HG02571 (cell line): ENCODE data around the gene CDC42BPA.
"Not testable (repeated sequence)": the region's sequence is repeated elsewhere in the genome, so short reads cannot be mapped to it uniquely, and the experiment has no call there.

Experiments
- ATAC-seq: cut with Tn5 transposase; IDR thresholded peaks from one replicate; pipeline ENCODE4 v1.9.1; 2021; ENCODE audit warnings: mild to moderate bottlenecking, moderate library complexity; ENCODE audit not compliant: unreplicated experiment

The CDC42BPA gene

GRCh38 chr1:227336136-227336535 lies 17.8 kb upstream of the CDC42BPA start:
- ATAC-seq: not testable (repeated sequence)

- no peak for ATAC-seq
Observed at GRCh38 chr1:227335242-227336020, 17.1 kb upstream of the CDC42BPA start.

GRCh38 chr1:227333423-227333822 lies 15.1 kb upstream of the CDC42BPA start:
- ATAC-seq: no peak

DNA sequence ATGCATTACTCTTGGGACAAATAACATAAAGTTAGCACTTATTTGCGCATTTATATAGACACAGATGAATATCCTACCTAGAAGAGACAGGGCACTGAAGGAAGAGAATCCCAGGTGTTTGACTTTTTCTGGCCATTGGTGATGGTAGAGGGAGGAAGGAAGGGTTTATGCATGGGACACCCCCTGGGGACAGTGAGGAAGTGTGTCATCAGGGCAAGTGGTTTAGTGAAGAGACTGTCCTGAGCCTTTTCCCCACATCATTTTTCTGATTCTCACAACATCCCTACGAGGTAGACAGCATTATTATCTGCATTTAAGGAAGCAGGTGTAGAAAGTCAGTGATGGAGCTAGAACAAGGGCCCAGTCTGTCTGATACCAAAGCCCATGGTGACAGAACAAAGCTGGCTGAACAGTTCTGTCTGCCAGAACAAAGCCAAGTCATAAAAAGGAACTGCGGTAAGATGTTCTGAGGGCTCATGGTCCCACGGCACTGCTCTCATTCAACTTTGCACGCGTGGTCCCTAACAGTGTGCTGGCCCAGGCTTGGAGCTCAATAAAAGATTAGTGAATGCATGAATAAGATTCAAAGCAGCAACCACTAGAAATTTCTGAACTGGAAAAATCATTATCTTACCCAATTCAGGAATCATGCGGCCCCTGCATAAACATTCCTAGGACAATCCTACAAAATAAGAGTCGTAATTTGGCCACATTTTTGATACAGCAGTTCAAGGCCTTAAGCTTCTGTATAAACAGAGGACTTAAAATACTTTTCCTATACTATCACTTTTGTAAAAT lies 12.2 kb upstream of the CDC42BPA start:
- no peak for ATAC-seq

- no peak for ATAC-seq
Observed at GRCh38 chr1:227328405-227329019, 10.2 kb upstream of the CDC42BPA start.

DNA sequence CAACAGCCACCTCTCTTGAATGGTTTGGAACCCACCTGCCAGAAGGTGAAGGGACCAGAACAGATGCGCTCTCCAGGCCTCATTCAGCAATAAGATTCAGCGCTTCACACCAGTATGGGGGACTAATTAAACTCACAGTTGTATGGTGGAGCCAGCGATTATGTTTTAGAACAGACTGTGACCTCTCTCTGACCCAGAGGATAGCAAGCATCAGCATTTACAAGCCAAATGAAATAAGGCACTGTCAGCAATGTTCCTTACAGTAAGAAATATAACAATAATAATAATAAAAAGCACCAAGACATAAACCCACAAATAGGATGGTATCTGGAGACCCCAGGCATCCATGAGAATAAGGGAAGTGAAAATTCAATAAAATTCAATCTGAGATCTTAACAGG lies 6.9 kb upstream of the CDC42BPA start:
- ATAC-seq: no peak

GRCh38 chr1:227323967-227324268 lies 5.6 kb upstream of the CDC42BPA start:
- ATAC-seq: no peak

GRCh38 chr1:227323171-227323966 lies 5.1 kb upstream of the CDC42BPA start:
- no peak for ATAC-seq

DNA sequence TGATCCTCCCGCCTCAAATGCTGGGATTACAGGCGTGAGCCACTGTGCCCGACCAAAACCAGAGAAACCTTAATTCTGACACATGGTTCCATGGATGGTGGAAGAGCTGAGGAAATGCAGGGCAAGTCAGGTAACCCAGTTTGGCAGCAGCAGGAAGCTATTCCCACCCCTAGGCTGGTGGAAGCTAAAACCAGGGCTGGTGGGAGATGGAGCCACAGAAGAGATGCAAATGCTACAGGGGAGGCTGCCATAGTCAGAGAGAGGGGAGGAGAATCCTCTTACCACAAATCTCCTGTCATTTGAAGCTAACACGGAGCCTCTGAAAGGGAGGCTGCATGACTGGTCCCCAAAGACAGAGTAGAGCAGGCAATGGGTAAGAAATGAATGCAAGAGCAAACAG lies 4.1 kb upstream of the CDC42BPA start:
- no peak for ATAC-seq

- ATAC-seq: no peak
Observed at GRCh38 chr1:227321035-227321434, 2.7 kb upstream of the CDC42BPA start.

- ATAC-seq: no peak
Observed at GRCh38 chr1:227320476-227320875, 2.2 kb upstream of the CDC42BPA start.

- ATAC-seq: no peak
Observed at GRCh38 chr1:227318853-227319607, 738 bp upstream of the CDC42BPA start.

- ATAC-seq: peak; percentile 7
Observed at GRCh38 chr1:227317523-227318015, 723 bp downstream of the CDC42BPA start.

GRCh38 chr1:227317011-227317451 lies 1.3 kb downstream of the CDC42BPA start:
- ATAC-seq: no peak

- ATAC-seq: no peak
Observed at GRCh38 chr1:227316456-227316855, 1.8 kb downstream of the CDC42BPA start.

- ATAC-seq: no peak
Observed at GRCh38 chr1:227315629-227316346, 2.5 kb downstream of the CDC42BPA start.

DNA sequence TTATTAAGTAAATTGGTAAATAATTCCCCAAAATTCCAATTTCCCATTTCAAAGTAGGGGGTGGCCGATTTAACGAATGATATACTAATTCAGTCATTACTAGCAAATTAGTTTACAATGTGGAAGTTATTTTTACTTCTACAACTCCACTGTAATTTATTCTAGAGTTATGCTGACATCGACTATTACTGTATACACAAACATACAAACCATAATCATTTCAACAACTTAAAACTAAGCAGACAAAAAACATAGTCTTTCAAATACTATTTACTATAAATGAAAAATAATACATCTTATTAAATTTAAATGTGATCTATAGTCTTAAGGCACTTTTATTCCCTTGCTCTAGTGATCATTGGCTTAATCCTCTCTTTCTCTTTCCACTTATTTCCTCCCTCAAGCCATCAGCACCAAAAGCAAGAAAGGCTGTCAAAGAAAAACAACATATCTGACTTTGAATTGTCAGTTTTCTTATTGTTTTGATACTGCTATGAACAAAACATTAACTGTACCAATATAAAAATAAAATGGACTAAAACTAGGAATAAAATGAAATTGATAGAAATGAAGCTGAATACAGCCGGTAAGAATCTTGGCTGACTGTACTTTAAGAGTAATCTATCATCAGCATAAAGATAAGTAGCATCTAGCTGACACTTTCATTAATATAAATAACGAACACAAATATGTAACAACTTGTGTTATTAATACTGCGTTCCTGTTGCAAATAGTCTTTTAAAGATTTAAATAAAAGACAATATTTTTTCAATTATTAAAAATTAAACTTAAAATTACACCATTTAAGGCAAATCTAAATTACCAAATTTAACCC lies 4.1 kb downstream of the CDC42BPA start:
- ATAC-seq: no peak

DNA sequence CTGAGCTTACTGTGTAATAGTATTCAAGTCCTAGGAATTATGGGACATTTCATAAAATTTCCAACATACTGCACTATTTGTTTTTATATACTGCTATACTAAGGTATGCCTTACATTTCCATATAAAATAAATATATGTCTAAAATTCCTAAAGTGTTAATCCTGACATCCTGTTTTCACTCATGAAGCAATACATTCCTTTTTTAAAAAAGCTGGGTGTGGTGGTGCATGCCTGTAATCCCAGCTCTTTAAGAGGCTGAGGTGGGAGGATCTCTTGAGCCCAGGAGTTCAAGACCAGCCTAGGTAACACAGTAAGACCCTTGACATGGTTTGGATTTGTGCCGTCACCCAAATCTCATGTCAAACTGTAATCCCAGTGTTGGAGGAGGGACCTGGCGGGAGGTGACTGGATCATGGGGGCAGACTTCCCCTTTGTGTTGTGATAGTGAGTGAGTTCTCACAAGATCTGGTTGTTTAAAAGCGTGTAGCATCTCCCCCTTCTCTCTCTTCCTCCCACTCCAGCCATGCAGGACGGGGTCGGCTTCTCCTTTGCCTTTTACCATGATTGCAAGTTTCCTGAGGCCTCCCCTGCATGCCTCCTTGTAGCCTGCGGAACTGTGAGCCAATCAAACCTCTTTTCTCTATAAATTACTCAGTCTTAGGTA lies 5.8 kb downstream of the CDC42BPA start:
- no peak for ATAC-seq
